ENCODE data around the gene FAM50B.

Gene FAM50B

GRCh38 chr6:3869632-3870527, 20.7 kb downstream of the FAM50B start (continued):
- TF ChIP-seq ZNF133 (tag by site-specific recombination; IDR thresholded peaks at IDR 0.05) (no peak), ZNF785 (tag by site-specific recombination; IDR thresholded peaks at IDR 0.05) (no peak), ZNF624 (tag by site-specific recombination; IDR thresholded peaks at IDR 0.05) (no peak)

GRCh38 chr6:3870528-3870925, 21.4 kb downstream of the FAM50B start:
- Histone ChIP-seq H3K27ac (ENCODE audit: extremely low read depth, low read depth, low read length) (no peak overlapping the region), H3K36me3 (ENCODE audit: control insufficient read depth in 2 of 2, insufficient read depth in 1 of 2, low read length in 2 of 2) (no peaks in the 10 kb centered on the region), H3K4me3 (ENCODE audit: low read depth, low read length) (no peak overlapping the region), H3K9me3 (ENCODE audit: control insufficient read depth, insufficient read depth, low read depth, low read length) (no peaks in the 10 kb centered on the region), H3K4me1 (ENCODE audit: control insufficient read depth, insufficient read depth, low read length) (no peaks in the 10 kb centered on the region)
- POLR2A ChIA-PET = no interaction called here
- no peak for TF ChIP-seq ZNF707 (tag by site-specific recombination; IDR thresholded peaks at IDR 0.05)
- TF ChIP-seq ZNF398 (tag by site-specific recombination; IDR thresholded peaks at IDR 0.05) = no peak
- no peak for TF ChIP-seq SCRT2 (tag by site-specific recombination; IDR thresholded peaks at IDR 0.05)
- CTCF ChIA-PET = interaction anchor here (0.7 to 1.2 kb wide), 3 partner anchors 62 to 124 kb away, joined by 3 to 7 read pairs (median 4); no protein-coding TSS in a partner anchor

GRCh38 chr6:3871515-3871914, 22.3 kb downstream of the FAM50B start:
- Histone ChIP-seq H3K4me1 (ENCODE audit: control insufficient read depth, insufficient read depth, low read length) (no peaks in the 10 kb centered on the region), H3K36me3 (ENCODE audit: control insufficient read depth in 2 of 2, insufficient read depth in 1 of 2, low read length in 2 of 2) (no peaks in the 10 kb centered on the region), H3K27ac (ENCODE audit: extremely low read depth, low read depth, low read length) (no peak overlapping the region), H3K4me3 (ENCODE audit: low read depth, low read length) (no peak overlapping the region), H3K9me3 (ENCODE audit: control insufficient read depth, insufficient read depth, low read depth, low read length) (no peaks in the 10 kb centered on the region)
- ChIA-PET POLR2A (no interaction called here), CTCF (interaction anchor here (0.7 to 1.2 kb wide), 3 partner anchors 18 to 61 kb away, joined by 5 to 8 read pairs (median 7); partner anchors contain the start of gene FAM50B)
- TF ChIP-seq BCL6B (tag by site-specific recombination; IDR thresholded peaks at IDR 0.05) = no peak
- no peak for TF ChIP-seq MYNN (tag by site-specific recombination; IDR thresholded peaks at IDR 0.05; ENCODE audit: borderline replicate concordance)
- no peak for TF ChIP-seq ZNF768 (tag by site-specific recombination; IDR thresholded peaks at IDR 0.05)
- TF ChIP-seq ZNF785 (tag by site-specific recombination; IDR thresholded peaks at IDR 0.05) = no peak
- TF ChIP-seq SETDB1 (IDR thresholded peaks at IDR 0.05; ENCODE audit: insufficient read length, low read length) = no peak
- no peak for TF ChIP-seq ZNF488 (tag by site-specific recombination; IDR thresholded peaks at IDR 0.05)
- TF ChIP-seq ZNF132 (tag by site-specific recombination; IDR thresholded peaks at IDR 0.05; ENCODE audit: borderline replicate concordance) = no peak
- no peak for TF ChIP-seq PRDM2 (tag by site-specific recombination; IDR thresholded peaks at IDR 0.05; ENCODE audit: borderline replicate concordance)
- no peak for TF ChIP-seq PRDM4 (tag by site-specific recombination; IDR thresholded peaks at IDR 0.05)
- TF ChIP-seq ZNF311 (tag by site-specific recombination; IDR thresholded peaks at IDR 0.05; ENCODE audit: borderline replicate concordance) = no peak
- TF ChIP-seq ZNF354C (tag by site-specific recombination; IDR thresholded peaks at IDR 0.05; ENCODE audit: borderline replicate concordance, low read depth) = no peak
